Ascending aorta (tissue), 2 donors: ENCODE results near the gene USF2. TPM values are rescaled to one million over a fixed set of nuclear protein-coding genes. Genes with fewer than 3 reads are reported as not detected.
"Not testable (repeated sequence)": the region's sequence is repeated elsewhere in the genome, so short reads cannot be mapped to it uniquely, and the experiment has no call there.

Experiments
- DNase-seq, 2 donors: peaks; one replicate each; pipeline ENCODE4 v3.0.0-alpha.2; 2019; ENCODE audit warnings: low spot score in 2 of 2
- H3K27ac ChIP-seq, 2 donors: fragments of 200-600 bp; sonication (generic); one replicate each; pipeline ENCODE4 v1.5.1; 2016 to 2017; ENCODE audit warnings: mild to moderate bottlenecking in 1 of 2
- H3K27me3 ChIP-seq: fragments of 200-600 bp; sonication (generic); one replicate; pipeline ENCODE4 v1.5.1; 2017
- H3K36me3 ChIP-seq, 2 donors: fragments of 200-600 bp; sonication (generic); one replicate each; pipeline ENCODE4 v1.5.1; 2016
- H3K4me1 ChIP-seq, 2 donors: fragments of 200-600 bp; sonication (generic); one replicate each; pipeline ENCODE4 v1.5.1; 2016 to 2017; ENCODE audit warnings: mild to moderate bottlenecking in 1 of 2
- H3K4me3 ChIP-seq, 2 donors: fragments of 200-600 bp; sonication (generic); one replicate each; pipeline ENCODE4 v1.5.1; 2016 to 2017; ENCODE audit warnings: mild to moderate bottlenecking in 1 of 2
- H3K9me3 ChIP-seq, 2 donors: fragments of 200-600 bp; sonication (generic); one replicate each; pipeline ENCODE4 v1.5.1; 2016
- intact Hi-C: fragments of 100-400 bp; cut with DNase I; formaldehyde crosslinking; loops from one replicate; pipeline ENCODE4 v1.15.1; 2023
- total RNA-seq: library from RNA; depleted of rRNA; stranded (reverse); fragments of >200 nt; gene quantifications from one replicate; pipeline ENCODE4 v1.1.0, GENCODE V29; 2016
- TF ChIP-seq, protein P1 (sequence below), 3 experiments: fragments of 200-600 bp in 2 of 3; fragments of 450-650 bp in 1 of 3; sonication (generic) in 2 of 3; IDR thresholded peaks; one replicate each; pipeline ENCODE4 v1.5.1; 2016 to 2019; ENCODE audit warnings: antibody characterized with exemption in 3 of 3, mild to moderate bottlenecking in 1 of 3, moderate library complexity in 1 of 3

Gene USF2, protein sequence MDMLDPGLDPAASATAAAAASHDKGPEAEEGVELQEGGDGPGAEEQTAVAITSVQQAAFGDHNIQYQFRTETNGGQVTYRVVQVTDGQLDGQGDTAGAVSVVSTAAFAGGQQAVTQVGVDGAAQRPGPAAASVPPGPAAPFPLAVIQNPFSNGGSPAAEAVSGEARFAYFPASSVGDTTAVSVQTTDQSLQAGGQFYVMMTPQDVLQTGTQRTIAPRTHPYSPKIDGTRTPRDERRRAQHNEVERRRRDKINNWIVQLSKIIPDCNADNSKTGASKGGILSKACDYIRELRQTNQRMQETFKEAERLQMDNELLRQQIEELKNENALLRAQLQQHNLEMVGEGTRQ
- 116 TPM for total RNA-seq

DNA sequence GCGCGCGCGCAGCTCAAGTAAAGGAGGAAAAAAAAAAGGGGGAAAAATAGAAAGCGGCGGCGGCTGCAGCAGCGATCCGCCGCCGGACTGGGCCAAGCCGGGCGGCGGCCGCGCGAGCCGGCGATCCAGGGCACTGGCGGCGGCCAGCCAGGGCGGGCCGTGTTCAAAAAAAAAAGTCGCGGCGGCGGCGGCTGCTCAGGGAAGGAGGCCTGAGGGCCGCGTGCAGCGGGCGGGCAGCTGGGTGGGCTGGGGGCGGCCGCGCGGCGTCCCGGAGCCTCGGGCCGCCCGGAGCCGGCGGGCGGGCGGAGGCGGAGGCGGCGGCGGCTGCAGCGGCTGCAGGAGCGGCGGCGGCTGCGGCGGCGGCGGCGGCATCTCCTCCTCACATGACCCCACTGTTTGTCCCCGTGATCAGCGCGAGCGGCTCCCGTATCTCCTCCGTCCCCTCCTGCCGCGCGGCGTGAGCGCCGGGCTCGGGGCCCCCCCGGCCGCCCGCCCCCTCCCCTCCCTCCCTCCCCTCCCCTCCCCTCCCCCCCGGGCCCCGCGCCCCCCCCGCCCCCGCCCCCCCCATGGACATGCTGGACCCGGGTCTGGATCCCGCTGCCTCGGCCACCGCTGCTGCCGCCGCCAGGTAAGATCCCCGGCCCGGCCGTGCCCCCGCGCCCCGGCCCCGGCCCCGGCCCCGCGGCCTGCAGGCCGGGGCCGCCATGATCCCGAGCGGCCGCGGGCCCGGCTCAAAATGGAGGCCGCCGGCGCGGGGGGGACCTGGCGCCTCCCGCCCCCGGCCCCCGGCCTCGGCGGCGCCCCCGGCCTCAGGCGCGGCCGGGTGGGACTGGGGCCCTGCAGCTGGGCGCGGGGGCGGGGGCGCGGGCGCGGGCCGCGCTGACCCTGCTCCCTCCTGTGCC lies at the start of gene USF2:
Gene USF2, plus strand, starts transcription at position 427 of the 902 bp plus-strand sequence. Its CDS starts 140 bp downstream, at position 567.
- peak in 1 of 2 donors; percentile 76 for DNase-seq

DNA sequence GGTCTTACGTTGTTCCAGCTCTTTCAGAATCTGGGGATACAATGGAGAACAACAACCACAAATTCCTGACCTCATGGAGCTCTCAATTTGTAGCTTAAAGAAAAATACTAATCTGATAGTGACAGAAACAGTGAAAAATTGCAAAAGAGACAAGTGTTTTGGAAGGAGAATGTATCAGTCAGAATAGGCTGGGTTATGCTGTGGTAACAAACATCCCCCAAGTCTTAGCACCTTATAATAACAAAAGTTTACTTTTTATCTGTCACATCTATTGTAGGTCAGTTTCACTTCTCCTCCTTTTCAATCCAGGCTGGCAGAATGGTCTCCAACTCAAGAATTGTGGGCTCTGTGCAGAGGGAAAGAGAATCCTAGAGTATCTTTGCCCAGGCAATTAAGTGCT lies 49.8 kb upstream of the USF2 start:
- no peak overlapping the region for H3K27ac ChIP-seq
- H3K9me3 ChIP-seq, result no peaks in the 10 kb centered on the region
- H3K36me3 ChIP-seq, result no peaks in the 10 kb centered on the region
- H3K27me3 ChIP-seq, result no peaks in the 10 kb centered on the region
- no peak for DNase-seq
- TF ChIP-seq, protein P1, sequence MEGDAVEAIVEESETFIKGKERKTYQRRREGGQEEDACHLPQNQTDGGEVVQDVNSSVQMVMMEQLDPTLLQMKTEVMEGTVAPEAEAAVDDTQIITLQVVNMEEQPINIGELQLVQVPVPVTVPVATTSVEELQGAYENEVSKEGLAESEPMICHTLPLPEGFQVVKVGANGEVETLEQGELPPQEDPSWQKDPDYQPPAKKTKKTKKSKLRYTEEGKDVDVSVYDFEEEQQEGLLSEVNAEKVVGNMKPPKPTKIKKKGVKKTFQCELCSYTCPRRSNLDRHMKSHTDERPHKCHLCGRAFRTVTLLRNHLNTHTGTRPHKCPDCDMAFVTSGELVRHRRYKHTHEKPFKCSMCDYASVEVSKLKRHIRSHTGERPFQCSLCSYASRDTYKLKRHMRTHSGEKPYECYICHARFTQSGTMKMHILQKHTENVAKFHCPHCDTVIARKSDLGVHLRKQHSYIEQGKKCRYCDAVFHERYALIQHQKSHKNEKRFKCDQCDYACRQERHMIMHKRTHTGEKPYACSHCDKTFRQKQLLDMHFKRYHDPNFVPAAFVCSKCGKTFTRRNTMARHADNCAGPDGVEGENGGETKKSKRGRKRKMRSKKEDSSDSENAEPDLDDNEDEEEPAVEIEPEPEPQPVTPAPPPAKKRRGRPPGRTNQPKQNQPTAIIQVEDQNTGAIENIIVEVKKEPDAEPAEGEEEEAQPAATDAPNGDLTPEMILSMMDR (IDR thresholded peaks at IDR 0.05), result no peak
- H3K4me1 ChIP-seq, result no peaks in the 10 kb centered on the region
- no peak overlapping the region for H3K4me3 ChIP-seq
- intact Hi-C loops, result no loop called here

More for the DNA sequence above, at the start of gene USF2:
- Histone ChIP-seq H3K36me3 (peaks cover 26 to 32% of the 10 kb centered on the region in 2 donors), H3K27ac (peak within 1 kb of the TSS; percentile 91 to 97), H3K27me3 (no peaks in the 10 kb centered on the region), H3K4me1 (peaks cover 7 to 12% of the 10 kb centered on the region in 2 donors), H3K4me3 (peak within 1 kb of the TSS; percentile 86 to 98), H3K9me3 (no peaks in the 10 kb centered on the region)
- intact Hi-C loops, result loop anchor here (2.0 to 10.0 kb wide), 8 partner anchors 111 to 1474 kb away; partner anchors contain the start of genes COX6B1, FXYD3, IGFLR1 and KCTD15
- TF ChIP-seq, protein P1 (IDR thresholded peaks at IDR 0.05), result no peak

DNA sequence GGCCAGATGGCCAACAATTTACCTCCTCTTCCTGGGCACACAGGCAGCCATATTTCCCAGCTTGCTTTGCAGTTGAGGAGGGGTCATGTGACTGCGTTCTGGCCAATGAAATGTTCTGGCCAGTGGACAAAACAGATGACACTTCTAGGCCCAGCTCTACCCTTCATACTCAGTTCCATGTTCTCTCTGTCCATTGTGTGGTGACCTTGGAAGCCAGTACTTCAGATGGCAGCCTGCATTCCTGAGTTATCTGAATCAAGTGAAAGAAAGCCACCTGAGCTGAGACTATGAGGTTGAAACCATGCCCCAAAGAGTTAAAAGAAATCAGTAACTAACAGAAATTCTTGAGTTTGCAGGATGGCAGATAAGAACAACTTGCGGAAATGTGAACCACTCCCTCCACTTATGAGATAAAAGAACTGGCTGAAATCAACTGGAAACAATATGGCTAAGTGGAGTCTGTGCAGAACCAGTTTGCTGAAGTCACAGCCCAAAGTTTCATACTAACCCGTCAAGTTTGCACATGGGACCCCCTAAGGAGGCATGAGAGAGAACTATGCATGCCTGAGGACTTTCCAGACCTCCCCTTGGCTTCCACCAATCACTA lies 48.3 kb upstream of the USF2 start:
- TF ChIP-seq, protein P1 (IDR thresholded peaks at IDR 0.05), result no peak
- no peak overlapping the region for H3K27ac ChIP-seq
- no peak overlapping the region for H3K4me3 ChIP-seq
- no peaks in the 10 kb centered on the region for H3K27me3 ChIP-seq
- H3K9me3 ChIP-seq, result no peaks in the 10 kb centered on the region
- no peaks in the 10 kb centered on the region for H3K36me3 ChIP-seq
- intact Hi-C loops, result no loop called here
- DNase-seq, result peak in 1 of 2 donors; percentile 13
- no peaks in the 10 kb centered on the region for H3K4me1 ChIP-seq

DNA sequence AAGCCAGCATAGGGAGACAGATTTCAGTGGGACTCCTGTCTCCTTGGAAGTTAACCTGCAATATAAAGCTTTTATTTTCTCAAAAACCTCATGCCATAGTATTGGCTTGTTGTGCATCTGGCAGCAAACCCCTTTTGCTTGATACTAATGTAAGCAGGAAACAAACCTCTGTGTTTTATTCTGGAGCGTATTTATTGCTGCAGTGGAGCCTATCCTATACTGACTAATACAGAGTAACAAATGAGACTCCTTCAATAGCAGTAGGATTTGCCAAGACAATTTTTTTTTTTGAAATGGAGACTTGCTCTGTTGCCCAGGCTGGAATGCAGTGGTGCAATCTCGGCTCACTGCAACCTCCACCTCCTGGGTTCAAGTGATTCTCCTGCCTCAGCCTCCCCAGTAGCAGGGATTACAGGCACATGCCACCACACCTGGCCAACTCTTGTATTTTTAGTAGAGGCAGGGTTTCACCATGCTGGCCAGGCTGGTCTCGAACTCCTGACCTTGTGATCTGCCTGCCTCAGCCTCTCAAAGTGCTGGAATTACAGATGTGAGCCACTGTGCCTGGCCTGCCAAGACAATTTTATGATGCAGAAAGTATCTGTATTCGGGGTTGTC lies 47.7 kb upstream of the USF2 start:
- intact Hi-C loops, result not testable (repeated sequence)
- peak in 1 of 2 donors; percentile 15 for DNase-seq

DNA sequence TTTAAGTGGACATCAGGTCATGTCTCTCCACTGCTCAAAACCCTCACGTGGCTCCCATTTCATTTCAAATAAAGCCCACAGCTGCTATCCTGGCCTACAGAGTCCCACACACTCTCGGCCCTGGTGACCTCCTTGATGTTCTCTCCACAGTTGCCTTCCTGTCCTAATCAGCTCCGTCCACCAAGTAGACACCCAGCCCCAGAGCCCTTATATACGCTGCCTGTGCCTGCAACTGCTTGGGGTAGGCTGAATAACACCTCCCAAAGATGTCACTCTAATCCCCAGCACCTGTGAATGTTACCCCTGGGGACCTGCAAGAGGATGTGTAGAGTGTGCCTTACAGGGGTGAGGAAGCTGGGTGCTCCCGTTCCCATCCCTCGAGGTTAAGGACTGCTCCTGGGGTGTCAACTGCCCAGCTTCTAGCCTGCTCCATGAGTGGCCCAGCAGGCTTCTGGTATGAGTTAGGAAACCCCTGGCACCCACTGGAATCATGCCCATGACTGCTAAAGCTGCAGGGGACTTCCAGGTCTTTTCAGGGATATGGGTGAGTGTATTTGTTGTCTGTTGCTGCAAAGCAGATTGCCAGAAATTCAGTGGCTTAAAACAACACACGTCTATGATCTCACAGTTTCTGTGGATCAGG lies 46.3 kb upstream of the USF2 start:
- no peaks in the 10 kb centered on the region for H3K27me3 ChIP-seq
- H3K4me1 ChIP-seq, result no peaks in the 10 kb centered on the region
- no peak for DNase-seq
- H3K9me3 ChIP-seq, result no peaks in the 10 kb centered on the region
- TF ChIP-seq, protein P1 (IDR thresholded peaks at IDR 0.05), result no peak
- no peaks in the 10 kb centered on the region for H3K36me3 ChIP-seq
- no peak overlapping the region for H3K27ac ChIP-seq
- intact Hi-C loops, result no loop called here
- H3K4me3 ChIP-seq, result no peak overlapping the region

More for the DNA sequence above, 47.7 kb upstream of the USF2 start:
- H3K36me3 ChIP-seq, H3K27ac ChIP-seq, H3K4me1 ChIP-seq, H3K27me3 ChIP-seq, H3K9me3 ChIP-seq, H3K4me3 ChIP-seq: not testable (repeated sequence)
